IPS-15b (cell line): ENCODE results near the gene CLPSL1.

Experiments used
- H3K27me3 ChIP-seq: one replicate; pipeline ENCODE4 v1.6.1; 2013; ENCODE audit warnings: low read length; ENCODE audit not compliant: control insufficient read depth, insufficient read depth
- H3K36me3 ChIP-seq: one replicate; pipeline ENCODE4 v1.6.1; 2013; ENCODE audit warnings: low read length; ENCODE audit not compliant: control insufficient read depth, insufficient read depth
- H3K4me1 ChIP-seq: one replicate; pipeline ENCODE4 v1.6.1; 2013; ENCODE audit warnings: mild to moderate bottlenecking, low read length; ENCODE audit not compliant: control insufficient read depth, insufficient read depth
- H3K4me3 ChIP-seq: one replicate; pipeline ENCODE4 v1.5.1; 2013; ENCODE audit warnings: low read depth, low read length
- H3K9ac ChIP-seq: one replicate; pipeline ENCODE4 v1.6.1; 2013; ENCODE audit warnings: low read depth, mild to moderate bottlenecking, low read length
- H3K9me3 ChIP-seq: one replicate; pipeline ENCODE4 v1.6.1; 2013; ENCODE audit warnings: mild to moderate bottlenecking, low read length; ENCODE audit not compliant: control insufficient read depth, insufficient read depth

The CLPSL1 gene

DNA sequence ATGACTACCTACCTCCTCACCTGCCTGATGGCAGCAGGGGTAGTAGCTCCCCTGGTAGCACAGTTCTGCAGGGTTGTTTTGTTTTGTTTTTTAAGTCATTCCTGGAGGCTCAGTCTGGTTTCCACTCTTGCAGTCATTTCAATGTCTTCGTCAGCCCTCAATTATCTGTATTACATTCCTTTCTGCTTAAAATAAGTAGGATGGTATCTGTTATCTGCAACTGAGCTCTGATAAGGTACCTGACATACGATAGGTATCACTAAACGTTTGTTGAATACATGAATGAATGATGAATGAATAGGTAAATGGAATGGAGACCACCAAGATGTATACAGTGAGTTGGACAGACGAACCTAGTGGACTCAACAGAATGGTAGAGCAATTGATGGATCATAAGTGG, 11.6 kb upstream of the CLPSL1 start:
- H3K9me3 ChIP-seq: no peaks in the 10 kb centered on the region
- H3K27me3 ChIP-seq: no peaks in the 10 kb centered on the region
- no peak overlapping the region for H3K4me3 ChIP-seq
- H3K4me1 ChIP-seq: no peaks in the 10 kb centered on the region
- H3K36me3 ChIP-seq: no peaks in the 10 kb centered on the region
- H3K9ac ChIP-seq: no peak overlapping the region

- Histone ChIP-seq H3K36me3 (no peaks in the 10 kb centered on the region), H3K9me3 (no peaks in the 10 kb centered on the region), H3K4me3 (no peak overlapping the region), H3K4me1 (no peaks in the 10 kb centered on the region), H3K27me3 (no peaks in the 10 kb centered on the region), H3K9ac (no peak overlapping the region)
These were observed 9.5 kb upstream of the CLPSL1 start for GRCh38 chr6:35771343-35771627.

- H3K27me3 ChIP-seq: peaks cover 7% of the 10 kb centered on the region
- no peaks in the 10 kb centered on the region for H3K9me3 ChIP-seq
- no peaks in the 10 kb centered on the region for H3K36me3 ChIP-seq
- no peak overlapping the region for H3K9ac ChIP-seq
- H3K4me3 ChIP-seq: no peak overlapping the region
- no peaks in the 10 kb centered on the region for H3K4me1 ChIP-seq
These were observed 6.6 kb upstream of the CLPSL1 start for GRCh38 chr6:35774116-35774794.

- no peaks in the 10 kb centered on the region for H3K4me1 ChIP-seq
- H3K9ac ChIP-seq: no peak overlapping the region
- H3K4me3 ChIP-seq: no peak overlapping the region
- no peaks in the 10 kb centered on the region for H3K9me3 ChIP-seq
- H3K36me3 ChIP-seq: no peaks in the 10 kb centered on the region
- H3K27me3 ChIP-seq: peaks cover 7% of the 10 kb centered on the region
These were observed 5.8 kb upstream of the CLPSL1 start for GRCh38 chr6:35775031-35775430.

- Histone ChIP-seq H3K4me1 (no peaks in the 10 kb centered on the region), H3K9me3 (no peaks in the 10 kb centered on the region), H3K27me3 (peaks cover 7% of the 10 kb centered on the region), H3K36me3 (no peaks in the 10 kb centered on the region), H3K4me3 (peak within 1 kb of the TSS; percentile 59), H3K9ac (peak within 1 kb of the TSS; percentile 60)
These were observed 4.2 kb upstream of the CLPSL1 start, which contains the start of gene CLPSL2 for GRCh38 chr6:35776364-35777215. TSS of gene CLPSL2 (plus strand) at chr6:35776598. CDS start at chr6:35776619, 21 bp downstream.

- Histone ChIP-seq H3K9ac (no peak overlapping the region), H3K9me3 (no peaks in the 10 kb centered on the region), H3K4me3 (no peak overlapping the region), H3K27me3 (peaks cover 7% of the 10 kb centered on the region), H3K4me1 (no peaks in the 10 kb centered on the region), H3K36me3 (no peaks in the 10 kb centered on the region)
These were observed 3.3 kb upstream of the CLPSL1 start for GRCh38 chr6:35777356-35778102.

DNA sequence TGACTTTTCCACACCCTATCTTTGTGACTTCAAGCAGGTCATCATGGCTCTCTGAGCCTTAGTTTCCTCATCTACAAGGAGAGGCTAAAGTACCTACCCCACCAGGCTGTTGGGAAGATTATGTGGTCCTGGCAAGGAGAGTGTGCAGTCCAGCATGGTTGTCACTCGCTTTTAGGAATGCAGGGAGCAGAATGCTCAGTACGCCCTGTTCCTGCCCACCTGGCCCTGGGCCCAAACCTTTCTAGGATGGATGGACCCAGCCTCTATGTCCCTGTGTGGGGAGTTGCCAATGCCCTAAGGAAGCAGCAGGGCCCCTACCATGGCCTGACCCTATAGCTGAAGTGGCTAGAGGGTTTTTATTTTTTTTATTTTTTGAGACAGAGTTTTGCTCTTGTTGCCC, 2.4 kb upstream of the CLPSL1 start:
- Histone ChIP-seq H3K9me3 (no peaks in the 10 kb centered on the region), H3K4me1 (no peaks in the 10 kb centered on the region), H3K9ac (no peak overlapping the region), H3K4me3 (no peak overlapping the region), H3K36me3 (no peaks in the 10 kb centered on the region), H3K27me3 (peaks cover 7% of the 10 kb centered on the region)

DNA sequence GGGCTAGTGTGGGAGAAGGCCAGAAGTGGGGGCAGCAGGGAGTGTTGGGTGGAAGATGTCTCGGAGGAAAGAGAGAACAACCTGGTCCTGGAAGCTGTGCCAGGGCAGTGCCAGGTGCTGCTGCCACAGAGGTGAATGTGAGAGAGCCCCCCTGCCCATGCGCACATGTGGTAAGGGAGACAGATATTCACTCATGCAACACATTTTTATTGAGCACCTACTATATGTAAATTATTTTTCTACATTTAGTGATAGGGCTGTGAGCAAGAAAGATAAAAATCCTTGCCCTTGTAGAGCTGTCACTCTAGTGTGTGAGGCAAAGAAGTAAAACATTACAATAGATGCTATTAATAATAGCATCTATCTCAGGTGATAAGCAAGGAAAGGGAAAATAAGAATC, 471 bp downstream of the CLPSL1 start:
- Histone ChIP-seq H3K4me3 (no peak overlapping the region), H3K27me3 (peaks cover 7% of the 10 kb centered on the region), H3K9ac (no peak overlapping the region), H3K36me3 (no peaks in the 10 kb centered on the region), H3K4me1 (no peaks in the 10 kb centered on the region), H3K9me3 (no peaks in the 10 kb centered on the region)

- no peaks in the 10 kb centered on the region for H3K9me3 ChIP-seq
- no peak overlapping the region for H3K9ac ChIP-seq
- no peaks in the 10 kb centered on the region for H3K36me3 ChIP-seq
- peaks cover 2% of the 10 kb centered on the region for H3K27me3 ChIP-seq
- H3K4me1 ChIP-seq: no peaks in the 10 kb centered on the region
- H3K4me3 ChIP-seq: no peak overlapping the region
These were observed 1.6 kb downstream of the CLPSL1 start for GRCh38 chr6:35782424-35782823.

GRCh38 chr6:35784200-35784599, 3.4 kb downstream of the CLPSL1 start:
- H3K4me3 ChIP-seq: no peak overlapping the region
- H3K9ac ChIP-seq: no peak overlapping the region
- no peaks in the 10 kb centered on the region for H3K36me3 ChIP-seq
- H3K9me3 ChIP-seq: no peaks in the 10 kb centered on the region
- no peaks in the 10 kb centered on the region for H3K4me1 ChIP-seq
- H3K27me3 ChIP-seq: peaks cover 5% of the 10 kb centered on the region

DNA sequence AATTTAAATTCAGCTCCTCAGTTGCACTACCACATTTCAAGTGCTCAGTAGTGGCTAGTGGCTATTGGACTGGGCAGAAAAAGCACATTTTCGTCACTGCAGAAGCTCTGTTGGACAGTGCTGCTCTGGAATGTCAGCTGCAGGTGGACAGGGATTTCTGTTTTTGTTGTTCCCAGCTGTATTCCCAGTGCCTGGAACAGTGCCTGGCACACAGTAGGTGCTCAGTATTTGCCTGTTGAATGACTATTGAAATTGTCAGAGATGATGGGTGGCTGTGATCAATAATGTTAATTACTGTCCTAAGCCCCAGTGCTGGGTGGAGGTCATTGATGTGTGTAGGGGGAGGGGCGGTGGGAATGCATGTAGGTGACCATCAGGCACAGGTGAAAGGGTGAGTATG, 5.5 kb downstream of the CLPSL1 start:
- peaks cover 5% of the 10 kb centered on the region for H3K27me3 ChIP-seq
- H3K9me3 ChIP-seq: no peaks in the 10 kb centered on the region
- no peaks in the 10 kb centered on the region for H3K4me1 ChIP-seq
- H3K9ac ChIP-seq: no peak overlapping the region
- no peak overlapping the region for H3K4me3 ChIP-seq
- H3K36me3 ChIP-seq: no peaks in the 10 kb centered on the region
